ENCODE measurements around the gene OXGR1.

The OXGR1 gene

GRCh38 chr13:96963786-96964475 is 30.3 kb downstream of the OXGR1 start:
- no peak for DNase-seq (ENCODE audit: low read depth in 2 of 2)

DNA sequence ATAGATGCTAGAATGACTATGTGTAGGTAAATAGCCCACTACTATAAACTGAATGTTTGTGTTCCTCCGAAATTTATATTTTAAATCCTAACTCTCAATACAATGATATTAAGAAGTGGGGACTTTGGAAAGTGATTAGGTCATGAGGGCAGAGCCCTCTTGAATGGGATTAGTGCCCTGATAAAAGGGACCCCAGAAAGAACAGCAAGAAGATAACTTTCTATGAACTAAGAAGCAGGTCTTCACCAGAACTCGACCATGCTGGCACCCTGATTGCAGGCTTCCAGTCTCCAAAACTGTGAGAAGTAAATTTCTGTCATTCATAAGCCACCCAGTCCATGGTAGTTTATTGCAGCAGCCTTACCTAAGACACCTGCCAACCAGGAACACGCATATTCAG is 33.9 kb downstream of the OXGR1 start:
- DNase-seq (ENCODE audit: low read depth in 2 of 2): no peak

GRCh38 chr13:96958286-96958891 is 35.9 kb downstream of the OXGR1 start:
- no peak for DNase-seq (ENCODE audit: low read depth in 2 of 2)

- no peak for DNase-seq (ENCODE audit: low read depth in 2 of 2)
These were observed 41.7 kb downstream of the OXGR1 start for GRCh38 chr13:96952595-96952994.

DNA sequence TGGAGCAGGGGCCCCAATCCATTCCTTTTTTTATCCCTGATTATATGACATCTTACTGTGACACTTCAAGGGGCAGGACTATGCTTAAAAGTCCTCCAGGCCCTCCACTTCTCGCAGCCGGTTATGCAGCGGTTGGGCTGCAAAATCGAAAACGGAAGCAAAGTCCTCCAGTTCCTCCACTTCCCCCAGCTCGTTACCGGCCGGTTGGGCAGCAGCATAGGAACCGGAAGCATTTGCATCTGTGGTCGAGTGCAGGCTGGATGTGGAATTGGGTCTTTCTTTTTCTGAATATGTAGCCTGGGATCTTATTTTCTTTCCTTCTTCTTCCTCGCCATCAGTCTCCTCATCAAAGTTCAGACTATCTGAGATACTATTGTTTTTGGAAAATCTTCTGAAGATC is 46.1 kb downstream of the OXGR1 start:
- DNase-seq (ENCODE audit: low read depth in 2 of 2): no peak

DNA sequence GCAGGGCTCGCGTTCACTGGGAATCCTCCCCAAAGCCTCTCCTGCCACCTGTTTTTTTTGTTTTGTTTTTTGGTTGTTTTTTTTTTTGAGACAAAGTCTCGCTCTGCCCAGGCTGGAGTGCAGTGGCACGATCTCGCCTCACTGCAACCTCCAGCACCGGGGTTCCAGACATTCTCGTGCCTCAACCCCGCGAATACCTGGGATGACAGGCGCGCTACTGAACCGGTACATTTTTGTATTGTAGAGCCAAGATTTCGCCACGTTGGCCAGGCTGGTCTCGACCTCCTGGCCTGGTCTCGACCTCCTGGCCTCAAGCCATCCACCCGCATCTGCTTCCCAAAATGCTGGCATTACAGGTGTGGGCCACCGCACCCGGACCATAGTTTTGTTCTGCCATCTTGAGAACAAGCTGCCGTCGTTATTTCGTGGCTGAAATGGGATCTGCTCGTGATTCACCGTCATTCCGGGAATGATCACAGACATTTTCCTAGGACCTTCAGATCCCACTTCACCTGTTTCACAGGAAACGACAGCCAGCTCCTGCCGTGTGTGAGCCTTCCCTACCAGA is 46.8 kb downstream of the OXGR1 start:
- DNase-seq (ENCODE audit: low read depth in 2 of 2): no peak

DNA sequence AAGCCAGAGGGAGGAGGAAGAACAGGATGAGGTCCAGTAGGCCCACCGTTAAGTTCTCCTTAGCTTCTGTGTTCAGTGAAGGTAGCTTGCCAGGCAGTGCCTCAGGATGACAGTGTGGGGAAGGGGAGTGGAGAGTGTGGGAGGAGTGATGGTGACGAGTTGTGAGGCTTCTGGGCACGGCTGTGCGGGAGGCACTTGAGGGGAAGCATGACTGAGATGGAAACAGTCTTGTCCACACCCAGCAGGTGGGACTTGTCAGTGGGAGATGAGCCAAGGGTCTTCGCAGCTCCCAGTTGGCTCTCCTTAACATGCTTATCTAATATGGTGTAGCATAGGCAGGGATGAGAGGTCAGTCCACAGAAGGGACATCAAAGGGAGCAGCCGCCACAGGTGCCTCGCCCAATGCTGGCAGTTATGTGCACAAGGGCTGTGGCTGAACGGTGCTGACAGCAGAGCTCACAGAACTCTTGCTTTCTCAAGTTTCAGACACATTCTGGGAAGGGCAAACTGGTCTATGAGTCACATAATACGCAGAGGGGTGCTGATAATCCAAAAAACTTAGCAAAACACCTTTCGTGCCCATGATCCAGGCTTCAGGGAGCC is 47.5 kb downstream of the OXGR1 start:
- DNase-seq (ENCODE audit: low read depth in 2 of 2): no peak

- no peak for DNase-seq (ENCODE audit: low read depth in 2 of 2)
These were observed 53.3 kb downstream of the OXGR1 start for GRCh38 chr13:96940961-96941360.

GRCh38 chr13:96935901-96936300 is 58.4 kb downstream of the OXGR1 start:
- no peak for DNase-seq (ENCODE audit: low read depth in 2 of 2)

Measured in stimulated activated CD4-positive, alpha-beta T cell treated with anti-CD3 and anti-CD28 coated beads, Interleukin-4, amount 100 ng/mL, for 48 hours (primary cell).